Superior temporal gyrus (tissue), 1 donor: Measurements from ENCODE around the gene CHST2.

Experiments
- DNase-seq: peaks from one replicate; pipeline ENCODE4 v3.0.0-alpha.2; 2016; ENCODE audit errors: extremely low spot score

Gene CHST2

DNA sequence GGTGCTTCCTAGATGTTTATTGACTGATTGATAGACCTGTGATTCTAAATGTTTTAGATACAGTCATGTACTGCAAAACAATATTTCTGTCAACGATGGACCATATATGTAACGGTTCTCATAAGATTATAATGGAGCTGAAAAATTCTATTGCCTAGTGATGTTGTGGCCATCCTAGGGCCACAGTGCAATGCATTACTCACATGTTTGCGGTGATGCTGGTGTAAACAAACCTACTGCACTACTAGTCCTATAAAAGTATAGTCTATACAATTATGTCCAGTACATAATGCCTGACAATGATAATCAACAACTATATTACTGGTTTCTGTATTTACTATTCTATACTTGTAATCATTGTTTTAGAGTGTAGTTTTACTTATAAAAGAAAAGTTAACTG lies 46.8 kb downstream of the CHST2 start:
- no peak for DNase-seq

DNA sequence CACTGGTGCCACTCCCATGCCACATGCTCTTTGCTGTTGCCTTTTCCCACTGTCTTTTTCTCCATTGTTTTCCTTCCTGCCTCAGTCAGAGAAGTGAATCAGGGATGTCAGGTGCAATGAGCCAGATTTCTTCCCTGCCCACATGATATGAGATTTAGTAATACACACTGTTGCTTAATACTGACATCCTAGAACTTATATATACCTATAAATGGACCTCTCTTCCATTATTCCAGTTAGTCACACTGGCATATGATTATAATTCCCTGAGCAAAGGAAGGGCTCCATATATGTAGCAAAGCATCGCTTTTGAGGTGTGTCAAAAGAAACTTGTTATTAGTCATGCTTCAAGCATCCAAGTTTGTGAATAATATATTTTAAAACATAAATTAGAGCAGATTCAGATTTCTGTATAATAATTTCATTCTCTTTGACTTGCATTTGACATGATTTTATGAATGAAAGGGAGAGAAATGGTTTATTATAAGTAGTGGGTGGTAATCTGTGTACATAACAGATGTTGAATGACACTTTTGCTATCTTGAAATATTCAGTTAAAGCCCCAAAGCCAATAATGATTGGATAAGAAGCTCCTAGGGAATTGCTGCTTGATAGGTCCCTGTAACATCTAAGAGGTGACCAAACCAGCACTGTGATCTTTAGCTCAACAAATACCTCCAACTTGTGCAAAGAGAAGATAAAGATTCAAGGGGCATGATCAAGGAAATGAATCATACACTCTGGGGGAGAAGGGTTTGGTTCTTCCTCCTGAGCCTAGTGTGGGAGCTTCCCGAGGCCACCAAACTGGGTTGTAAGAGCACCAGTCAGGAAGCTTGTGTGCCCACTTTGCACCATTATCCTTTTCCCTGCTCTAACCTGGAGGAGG lies 48.6 kb downstream of the CHST2 start:
- no peak for DNase-seq

DNA sequence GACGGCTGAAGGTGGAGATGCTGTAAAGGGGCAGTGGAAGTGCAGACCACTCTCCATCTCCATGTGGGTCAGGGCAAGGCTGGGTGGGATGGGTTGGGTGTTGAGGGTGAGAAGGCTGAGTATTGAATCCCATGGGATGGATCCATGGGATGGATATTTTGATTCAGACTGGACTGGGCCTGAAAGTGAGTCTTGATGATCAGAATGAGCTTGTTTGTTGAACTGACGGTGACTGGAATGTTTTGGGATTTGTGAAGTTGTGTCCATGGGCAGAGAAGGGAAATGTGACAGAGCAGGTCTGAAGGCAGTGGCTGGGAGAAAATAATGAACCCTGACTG lies 49.3 kb downstream of the CHST2 start:
- DNase-seq: no peak

GRCh38 chr3:143170074-143170473 lies 50.5 kb downstream of the CHST2 start:
- no peak for DNase-seq

- DNase-seq: no peak
Measured at GRCh38 chr3:143170676-143171075, 51.1 kb downstream of the CHST2 start.

- no peak for DNase-seq
Measured at GRCh38 chr3:143171141-143171980, 51.8 kb downstream of the CHST2 start.

- DNase-seq: no peak
Measured at GRCh38 chr3:143172062-143172794, 52.7 kb downstream of the CHST2 start.

DNA sequence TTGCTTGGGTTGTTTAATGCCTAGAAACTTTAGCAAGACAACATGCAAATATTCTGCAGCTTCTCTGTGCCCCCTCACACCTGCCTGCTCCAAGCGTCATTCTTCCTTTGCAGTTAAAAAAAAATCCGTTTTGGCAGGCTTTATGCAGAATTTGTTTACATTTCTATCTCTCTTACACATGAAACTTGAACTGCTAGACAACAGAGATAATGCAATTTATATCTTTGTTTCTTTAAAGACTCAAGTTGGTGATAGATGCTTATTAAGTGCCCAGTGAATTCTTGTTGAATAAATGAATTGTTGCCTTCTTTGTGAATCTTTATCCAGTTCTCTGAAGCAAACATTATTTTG lies 53.2 kb downstream of the CHST2 start:
- DNase-seq: no peak

- DNase-seq: no peak
Measured at GRCh38 chr3:143173242-143173641, 53.7 kb downstream of the CHST2 start.
